AG09319 (cell line): ENCODE data around the gene ZSCAN25.

Experiments used
- DNase-seq: peaks from one replicate; pipeline ENCODE4 v3.0.0-alpha.2; 2010; ENCODE audit warnings: low read depth; ENCODE audit errors: extremely low read depth
- TF ChIP-seq, protein P1 (sequence below): IDR thresholded peaks from 2 replicates; pipeline ENCODE4 v1.5.1; 2011; ENCODE audit warnings: low read depth, mild to moderate bottlenecking, inconsistent platforms, low read length, moderate library complexity

ZSCAN25 gene

DNA sequence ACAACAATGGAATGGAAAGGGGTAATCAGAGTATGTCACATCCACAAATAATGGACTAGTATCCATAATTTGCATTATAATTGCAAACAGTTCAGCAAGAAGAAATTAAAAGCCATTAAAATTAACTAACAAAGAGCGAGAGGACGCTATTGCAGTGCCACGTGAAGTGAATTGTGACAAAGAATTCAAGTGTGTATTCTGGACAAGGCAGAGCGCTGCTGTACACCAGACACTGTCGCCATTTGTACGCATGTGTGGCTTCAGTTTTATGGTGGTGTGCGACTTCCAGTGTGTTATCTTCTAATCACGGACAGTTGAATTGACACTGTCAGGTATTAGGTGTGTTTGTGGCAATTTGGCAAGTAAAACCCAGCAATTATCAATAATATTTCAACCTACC, 51.8 kb downstream of the ZSCAN25 start:
- TF ChIP-seq, protein P1, sequence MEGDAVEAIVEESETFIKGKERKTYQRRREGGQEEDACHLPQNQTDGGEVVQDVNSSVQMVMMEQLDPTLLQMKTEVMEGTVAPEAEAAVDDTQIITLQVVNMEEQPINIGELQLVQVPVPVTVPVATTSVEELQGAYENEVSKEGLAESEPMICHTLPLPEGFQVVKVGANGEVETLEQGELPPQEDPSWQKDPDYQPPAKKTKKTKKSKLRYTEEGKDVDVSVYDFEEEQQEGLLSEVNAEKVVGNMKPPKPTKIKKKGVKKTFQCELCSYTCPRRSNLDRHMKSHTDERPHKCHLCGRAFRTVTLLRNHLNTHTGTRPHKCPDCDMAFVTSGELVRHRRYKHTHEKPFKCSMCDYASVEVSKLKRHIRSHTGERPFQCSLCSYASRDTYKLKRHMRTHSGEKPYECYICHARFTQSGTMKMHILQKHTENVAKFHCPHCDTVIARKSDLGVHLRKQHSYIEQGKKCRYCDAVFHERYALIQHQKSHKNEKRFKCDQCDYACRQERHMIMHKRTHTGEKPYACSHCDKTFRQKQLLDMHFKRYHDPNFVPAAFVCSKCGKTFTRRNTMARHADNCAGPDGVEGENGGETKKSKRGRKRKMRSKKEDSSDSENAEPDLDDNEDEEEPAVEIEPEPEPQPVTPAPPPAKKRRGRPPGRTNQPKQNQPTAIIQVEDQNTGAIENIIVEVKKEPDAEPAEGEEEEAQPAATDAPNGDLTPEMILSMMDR = no peak
- no peak for DNase-seq

DNA sequence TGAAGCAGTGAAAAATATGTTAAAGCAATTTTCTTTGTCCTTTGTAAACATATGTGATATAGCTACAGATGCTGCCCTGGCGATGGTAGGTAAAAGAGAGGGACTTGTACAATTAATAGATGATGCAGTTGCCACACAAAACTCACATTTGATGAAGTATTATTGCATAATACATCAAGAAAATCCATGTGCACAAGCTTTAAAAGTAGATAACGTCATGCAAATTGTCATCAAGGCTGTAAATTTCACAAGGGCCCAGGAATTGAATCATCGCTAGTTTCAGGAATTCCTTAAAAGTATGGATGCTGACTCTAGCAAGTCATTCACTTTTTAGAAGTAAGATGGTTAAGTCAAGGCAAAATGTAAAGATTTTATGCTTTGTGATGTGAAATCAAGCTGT, 53.0 kb downstream of the ZSCAN25 start:
- TF ChIP-seq, protein P1 = no peak

DNA sequence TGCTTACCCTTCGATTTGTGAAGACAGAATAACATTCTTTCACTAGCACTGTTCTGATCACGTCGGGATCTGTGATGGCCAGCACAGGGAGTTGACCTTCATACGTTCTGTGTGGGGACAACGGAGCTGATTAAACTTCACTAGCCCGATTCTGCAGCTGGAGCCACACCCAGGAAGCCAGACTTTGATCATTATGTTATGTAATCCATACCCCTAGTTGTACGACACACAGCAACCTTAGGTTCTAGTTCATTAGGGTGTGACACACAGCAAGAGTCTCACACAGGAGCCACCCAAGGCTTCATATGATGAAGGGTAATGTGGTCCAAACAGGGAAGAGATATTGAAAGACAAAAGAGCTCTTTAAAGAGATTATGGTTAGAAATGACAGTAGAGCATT, 55.8 kb downstream of the ZSCAN25 start:
- TF ChIP-seq, protein P1 = no peak
- DNase-seq = no peak

More for the DNA sequence above, 53.0 kb downstream of the ZSCAN25 start:
- no peak for DNase-seq

DNA sequence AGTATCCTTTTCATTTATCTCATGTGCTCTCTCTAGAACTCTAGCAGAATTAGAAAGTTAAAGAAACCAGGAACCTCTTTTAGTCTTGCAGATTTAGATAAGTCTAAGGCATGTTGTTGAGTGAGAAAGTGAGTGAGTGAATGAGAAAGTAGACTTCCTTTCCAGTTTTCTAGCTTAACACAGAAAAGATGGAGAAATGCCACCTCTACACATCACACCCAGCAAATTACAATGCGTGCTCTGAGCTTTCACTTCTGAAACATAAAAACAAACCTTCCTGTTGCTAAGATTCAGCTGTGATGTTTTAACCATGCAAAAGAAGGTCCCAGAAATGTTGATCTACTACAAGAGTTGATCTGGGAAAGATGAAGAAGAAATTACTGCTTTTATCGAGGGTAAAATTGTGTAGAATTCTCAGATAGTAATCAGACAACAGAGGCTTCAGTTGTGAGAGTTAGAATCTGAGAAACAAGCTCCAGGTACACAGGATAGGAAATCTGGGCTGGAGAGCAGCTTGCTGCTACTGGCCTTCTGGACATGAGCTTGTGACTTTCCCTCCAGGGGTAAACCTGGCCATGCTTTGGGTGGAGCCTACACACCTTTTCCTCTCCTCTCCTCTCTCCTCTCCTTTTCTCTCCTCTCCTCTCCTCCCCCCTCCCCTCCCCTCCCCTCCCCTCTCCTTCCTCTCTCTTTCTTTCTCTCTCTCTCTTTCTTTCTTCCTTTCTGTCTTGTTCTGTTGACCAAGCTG, 58.4 kb downstream of the ZSCAN25 start:
- TF ChIP-seq, protein P1 = no peak
- DNase-seq = no peak

DNA sequence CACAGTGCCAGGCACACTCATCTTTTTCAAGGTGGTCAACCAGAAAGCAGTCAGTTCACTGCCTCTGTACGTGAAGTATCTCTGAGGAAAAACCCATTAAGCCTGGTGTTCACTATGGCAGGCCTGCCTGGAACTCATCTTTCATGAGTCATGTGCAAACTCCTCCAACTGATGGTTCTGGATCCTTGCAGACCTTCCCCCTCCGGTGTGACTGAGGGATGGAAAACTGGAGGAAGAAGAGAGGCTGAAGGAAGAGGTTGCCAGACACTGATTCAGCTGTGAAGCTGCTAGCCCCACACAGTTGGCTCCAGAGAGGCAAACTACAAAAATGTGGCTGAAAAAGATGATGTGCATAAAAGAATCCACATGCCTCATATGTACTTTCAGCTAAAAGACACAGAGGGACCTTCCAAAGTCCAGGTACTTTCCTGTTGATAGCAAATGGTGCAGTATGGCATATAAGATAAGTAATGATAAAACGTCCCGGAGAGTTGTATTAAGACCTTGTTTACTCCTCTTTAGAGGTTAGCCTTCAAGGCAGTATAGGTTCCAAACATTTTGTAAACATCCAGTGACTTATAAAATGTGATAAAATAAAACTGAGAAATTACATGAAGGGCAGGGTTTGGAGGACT, 60.4 kb downstream of the ZSCAN25 start:
- TF ChIP-seq, protein P1 = no peak
- DNase-seq = no peak

DNA sequence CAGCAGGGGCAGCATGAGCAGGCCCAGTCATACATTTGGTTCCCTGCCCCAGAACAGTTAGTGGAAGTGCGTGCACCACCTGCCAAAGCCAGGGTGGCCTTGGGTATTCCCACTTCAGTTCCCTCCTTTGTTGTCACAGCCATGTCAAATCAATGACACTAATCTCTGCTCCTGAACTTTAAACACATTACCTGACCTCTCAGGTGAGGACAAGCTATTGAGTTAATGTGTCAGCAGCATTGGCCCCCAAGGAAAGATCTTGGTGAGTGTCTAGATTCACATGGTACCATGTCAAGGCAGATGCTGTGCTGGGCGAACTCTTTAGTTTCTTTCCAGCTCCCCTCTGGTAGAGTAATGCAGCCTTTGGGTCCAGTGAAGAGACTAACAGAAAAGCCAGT, 60.9 kb downstream of the ZSCAN25 start:
- TF ChIP-seq, protein P1 = no peak
- DNase-seq = no peak

DNA sequence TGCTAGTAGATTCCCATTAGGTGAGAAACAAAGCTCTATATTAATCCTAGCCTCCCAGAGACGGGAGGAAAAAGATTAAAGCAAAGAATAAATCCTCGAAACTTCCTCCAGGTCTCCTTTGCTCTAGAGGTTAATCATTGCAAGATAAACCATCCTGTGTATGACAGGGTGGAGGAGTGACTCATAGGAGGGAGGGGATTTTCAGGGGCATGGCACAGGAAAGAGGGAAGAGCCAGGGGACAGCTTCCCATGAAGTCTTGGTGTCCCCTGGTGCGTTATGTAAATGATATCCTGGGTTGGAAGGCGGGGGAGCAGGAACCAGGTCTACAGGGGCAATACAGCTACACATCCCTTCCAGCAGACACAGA, 62.3 kb downstream of the ZSCAN25 start:
- TF ChIP-seq, protein P1 = no peak
- no peak for DNase-seq
